ENCODE measurements around the gene ACP4. TPM values are rescaled to one million over a fixed set of nuclear protein-coding genes. Genes with fewer than 3 reads are reported as not detected.
"Not testable (repeated sequence)": the region's sequence is repeated elsewhere in the genome, so short reads cannot be mapped to it uniquely, and the experiment has no call there.

Gene ACP4
- total RNA-seq, 3 donors from 2014 or later: not detected

DNA sequence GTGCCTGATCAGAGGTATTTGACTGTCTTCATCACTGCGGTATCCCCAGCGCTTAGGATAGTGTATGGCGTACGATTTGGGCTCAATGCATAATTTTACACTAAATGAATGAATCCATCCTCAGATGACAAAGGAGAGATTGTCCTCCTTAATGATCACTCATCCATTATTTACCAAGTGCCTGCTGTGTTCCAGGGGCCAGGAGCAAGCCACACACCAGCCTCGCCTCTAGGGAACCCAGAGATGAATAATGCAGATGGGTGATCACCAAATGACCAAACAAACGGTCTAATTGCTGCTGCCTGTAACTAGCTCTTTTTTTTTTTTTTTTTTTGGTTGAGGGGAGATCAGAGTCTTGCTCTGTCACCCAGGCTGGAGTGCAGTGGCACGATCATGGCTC lies 25.8 kb upstream of the ACP4 start:
- no peak for ATAC-seq
- H3K4me1 ChIP-seq (ENCODE audit: low read depth): no peaks in the 10 kb centered on the region
- intact Hi-C loops (cut with DNase I, micrococcal nuclease): no loop called here

DNA sequence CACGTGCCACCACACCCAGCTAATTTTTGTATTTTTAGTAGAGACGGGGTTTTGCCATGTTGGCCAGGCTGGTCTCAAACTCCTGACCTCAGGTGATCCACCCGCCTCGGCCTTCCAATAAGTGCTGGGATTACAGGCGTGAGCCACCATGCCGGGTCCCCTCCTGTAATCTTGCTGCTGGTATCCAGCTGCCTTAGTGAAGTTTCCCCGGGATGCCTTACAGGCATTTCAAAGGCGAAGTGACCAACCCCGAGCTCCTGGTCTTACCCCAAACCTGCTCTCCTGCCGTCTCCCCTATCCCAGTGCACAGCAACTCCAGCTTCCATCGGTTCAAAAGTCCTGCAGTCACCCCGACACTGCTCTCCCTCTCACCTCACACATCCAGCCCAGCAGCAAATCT lies 23.5 kb upstream of the ACP4 start:
- H3K9me3 ChIP-seq; intact Hi-C loops (cut with DNase I, micrococcal nuclease); H3K4me1 ChIP-seq (ENCODE audit: low read depth); H3K36me3 ChIP-seq (ENCODE audit: low read depth); ATAC-seq; H3K4me3 ChIP-seq; DNase-seq: not testable (repeated sequence)

More for the DNA sequence above, 25.8 kb upstream of the ACP4 start:
- Histone ChIP-seq H3K4me3 (no peak overlapping the region), H3K9me3 (no peaks in the 10 kb centered on the region), H3K36me3 (ENCODE audit: low read depth) (no peaks in the 10 kb centered on the region)
- no peak for DNase-seq
- TF ChIP-seq, protein P1, sequence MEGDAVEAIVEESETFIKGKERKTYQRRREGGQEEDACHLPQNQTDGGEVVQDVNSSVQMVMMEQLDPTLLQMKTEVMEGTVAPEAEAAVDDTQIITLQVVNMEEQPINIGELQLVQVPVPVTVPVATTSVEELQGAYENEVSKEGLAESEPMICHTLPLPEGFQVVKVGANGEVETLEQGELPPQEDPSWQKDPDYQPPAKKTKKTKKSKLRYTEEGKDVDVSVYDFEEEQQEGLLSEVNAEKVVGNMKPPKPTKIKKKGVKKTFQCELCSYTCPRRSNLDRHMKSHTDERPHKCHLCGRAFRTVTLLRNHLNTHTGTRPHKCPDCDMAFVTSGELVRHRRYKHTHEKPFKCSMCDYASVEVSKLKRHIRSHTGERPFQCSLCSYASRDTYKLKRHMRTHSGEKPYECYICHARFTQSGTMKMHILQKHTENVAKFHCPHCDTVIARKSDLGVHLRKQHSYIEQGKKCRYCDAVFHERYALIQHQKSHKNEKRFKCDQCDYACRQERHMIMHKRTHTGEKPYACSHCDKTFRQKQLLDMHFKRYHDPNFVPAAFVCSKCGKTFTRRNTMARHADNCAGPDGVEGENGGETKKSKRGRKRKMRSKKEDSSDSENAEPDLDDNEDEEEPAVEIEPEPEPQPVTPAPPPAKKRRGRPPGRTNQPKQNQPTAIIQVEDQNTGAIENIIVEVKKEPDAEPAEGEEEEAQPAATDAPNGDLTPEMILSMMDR (IDR thresholded peaks at IDR 0.05): no peak

DNA sequence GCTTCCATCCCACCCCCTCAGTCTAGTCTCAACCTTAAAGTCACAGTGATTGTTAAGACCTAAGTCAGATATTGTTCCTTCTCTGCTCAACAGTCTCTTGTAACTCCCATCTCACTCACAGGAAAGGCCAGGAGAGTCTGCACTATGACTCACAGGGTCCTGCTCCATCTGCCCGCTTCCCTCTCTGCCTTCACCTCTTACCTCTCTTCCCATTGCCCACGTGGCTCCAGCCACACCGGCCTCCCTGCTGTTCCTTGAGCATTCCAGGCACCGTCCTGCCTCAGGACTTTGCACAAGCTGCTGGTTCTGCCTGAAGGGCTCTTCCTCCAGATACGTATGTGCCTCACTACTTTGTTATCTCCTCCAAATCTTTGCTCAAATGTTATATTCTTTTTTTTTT lies 23.0 kb upstream of the ACP4 start:
- H3K36me3 ChIP-seq (ENCODE audit: low read depth); H3K4me1 ChIP-seq (ENCODE audit: low read depth); H3K4me3 ChIP-seq; DNase-seq; intact Hi-C loops (cut with DNase I, micrococcal nuclease); H3K9me3 ChIP-seq; ATAC-seq: not testable (repeated sequence)

DNA sequence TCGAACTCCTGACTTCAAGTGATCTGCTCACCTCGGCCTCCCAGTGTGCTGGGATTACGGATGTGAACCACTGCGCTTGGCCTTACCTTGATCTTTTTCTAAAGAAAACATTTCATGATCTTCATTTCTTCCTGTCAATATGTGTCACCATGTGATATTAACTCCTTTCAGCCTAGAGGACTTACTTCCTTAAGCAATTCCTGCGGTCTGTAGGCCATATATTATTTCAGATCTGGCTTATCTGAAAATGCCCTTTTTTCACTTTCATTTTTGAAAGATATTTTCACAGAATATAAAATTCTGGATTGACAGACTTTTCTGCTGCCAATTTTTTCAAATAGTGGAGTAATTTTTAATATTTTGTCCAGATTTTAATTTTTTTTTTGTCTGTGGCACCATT lies 21.9 kb upstream of the ACP4 start:
- TF ChIP-seq, protein P1 (IDR thresholded peaks at IDR 0.05): no peak

GRCh38 chr19:50770164-50770563 lies 20.1 kb upstream of the ACP4 start, which contains the start of gene GPR32:
Gene GPR32, plus strand, starts transcription at chr19:50770464. Its CDS starts 137 bp downstream, at chr19:50770601.
- ATAC-seq; intact Hi-C loops (cut with DNase I, micrococcal nuclease); H3K4me3 ChIP-seq; H3K36me3 ChIP-seq (ENCODE audit: low read depth); H3K9me3 ChIP-seq; H3K4me1 ChIP-seq (ENCODE audit: low read depth); DNase-seq: not testable (repeated sequence)

More for the DNA sequence above, 21.9 kb upstream of the ACP4 start:
- Histone ChIP-seq H3K36me3 (ENCODE audit: low read depth) (no peaks in the 10 kb centered on the region), H3K4me3 (no peak overlapping the region), H3K9me3 (peaks cover 3% of the 10 kb centered on the region), H3K4me1 (ENCODE audit: low read depth) (no peaks in the 10 kb centered on the region)
- DNase-seq (no peak), ATAC-seq (no peak)
- intact Hi-C loops (cut with DNase I, micrococcal nuclease): no loop called here

DNA sequence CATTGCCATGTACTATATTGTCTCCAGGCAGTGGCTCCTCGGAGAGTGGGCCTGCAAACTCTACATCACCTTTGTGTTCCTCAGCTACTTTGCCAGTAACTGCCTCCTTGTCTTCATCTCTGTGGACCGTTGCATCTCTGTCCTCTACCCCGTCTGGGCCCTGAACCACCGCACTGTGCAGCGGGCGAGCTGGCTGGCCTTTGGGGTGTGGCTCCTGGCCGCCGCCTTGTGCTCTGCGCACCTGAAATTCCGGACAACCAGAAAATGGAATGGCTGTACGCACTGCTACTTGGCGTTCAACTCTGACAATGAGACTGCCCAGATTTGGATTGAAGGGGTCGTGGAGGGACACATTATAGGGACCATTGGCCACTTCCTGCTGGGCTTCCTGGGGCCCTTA lies 19.3 kb upstream of the ACP4 start:
- intact Hi-C loops (cut with DNase I, micrococcal nuclease): no loop called here
- ATAC-seq (no peak), DNase-seq (no peak)
- no peaks in the 10 kb centered on the region for H3K4me1 ChIP-seq (ENCODE audit: low read depth)
- no peaks in the 10 kb centered on the region for H3K36me3 ChIP-seq (ENCODE audit: low read depth)
- TF ChIP-seq, protein P1 (IDR thresholded peaks at IDR 0.05): no peak
- H3K4me3 ChIP-seq: no peak overlapping the region
- peaks cover 3% of the 10 kb centered on the region for H3K9me3 ChIP-seq

DNA sequence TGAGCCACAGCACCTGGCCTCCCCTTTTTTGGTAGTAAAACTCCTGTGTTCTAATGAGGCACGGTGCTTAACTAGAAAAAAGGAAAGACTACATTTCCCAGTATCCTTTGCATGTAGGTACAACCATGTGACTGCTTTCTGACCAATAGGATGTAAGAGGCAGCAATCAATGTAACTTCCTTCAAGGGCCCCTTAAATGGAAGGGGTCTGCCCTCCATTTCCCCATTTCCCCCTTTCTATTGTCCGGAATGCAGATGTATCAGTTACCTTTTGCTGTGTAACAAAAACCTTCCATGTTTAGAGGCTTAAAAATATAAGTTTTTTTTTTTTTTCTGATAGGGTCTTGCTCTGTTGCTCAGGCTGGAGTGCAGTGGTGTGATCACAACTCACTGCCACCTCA lies 17.7 kb upstream of the ACP4 start:
- Histone ChIP-seq H3K4me1 (ENCODE audit: low read depth) (no peaks in the 10 kb centered on the region), H3K9me3 (peaks cover 3% of the 10 kb centered on the region), H3K36me3 (ENCODE audit: low read depth) (no peaks in the 10 kb centered on the region), H3K4me3 (no peak overlapping the region)
- intact Hi-C loops (cut with DNase I, micrococcal nuclease): no loop called here
- TF ChIP-seq, protein P1 (IDR thresholded peaks at IDR 0.05): no peak
- DNase-seq: no peak
- ATAC-seq: no peak

- H3K36me3 ChIP-seq (ENCODE audit: low read depth); ATAC-seq; H3K4me3 ChIP-seq; H3K4me1 ChIP-seq (ENCODE audit: low read depth); H3K9me3 ChIP-seq; DNase-seq; intact Hi-C loops (cut with DNase I, micrococcal nuclease): not testable (repeated sequence)
Observed at GRCh38 chr19:50772912-50773311, 17.3 kb upstream of the ACP4 start.

DNA sequence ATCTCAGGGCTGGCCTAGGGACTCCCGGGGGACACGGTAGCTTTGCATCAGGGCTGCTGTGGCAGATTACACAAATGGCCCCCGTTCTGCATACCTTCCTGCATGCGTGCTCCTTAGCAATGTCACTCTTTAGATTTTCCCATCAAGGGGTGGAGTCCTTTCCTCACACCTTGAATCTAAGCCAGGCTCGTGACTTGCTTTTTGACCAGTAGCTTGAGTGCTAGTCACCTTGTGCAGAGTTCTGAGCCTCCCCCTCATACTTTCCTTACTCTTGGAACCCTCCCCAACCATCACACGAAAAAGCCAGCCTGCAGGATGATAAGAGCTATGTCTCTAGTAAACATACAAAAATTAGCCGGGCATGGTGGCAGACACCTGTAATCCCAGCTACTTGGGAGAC lies 16.8 kb upstream of the ACP4 start:
- H3K9me3 ChIP-seq; H3K4me1 ChIP-seq (ENCODE audit: low read depth); intact Hi-C loops (cut with DNase I, micrococcal nuclease); H3K36me3 ChIP-seq (ENCODE audit: low read depth); DNase-seq; H3K4me3 ChIP-seq; ATAC-seq: not testable (repeated sequence)
